Activated T-cell treated with anti-CD3 and anti-CD28 coated beads, Interleukin-2, amount 50 U/mL, for 24 hours (primary cell): ENCODE measurements around the gene DSCAML1.

Experiments used
- DNase-seq: peaks from one replicate; pipeline ENCODE4 v3.0.0-alpha.2; 2020
- H3K27ac Mint-ChIP-seq: 2 replicates; pipeline ENCODE4 v1.8.0; 2020; ENCODE audit warnings: mild to moderate bottlenecking, mixed read lengths
- H3K27me3 Mint-ChIP-seq: 2 replicates; pipeline ENCODE4 v1.8.0; 2020; ENCODE audit warnings: mixed read lengths
- H3K36me3 Mint-ChIP-seq: 2 replicates; pipeline ENCODE4 v1.8.0; 2020; ENCODE audit warnings: low read depth, mixed read lengths
- H3K4me1 Mint-ChIP-seq: 2 replicates; pipeline ENCODE4 v1.8.0; 2020; ENCODE audit warnings: low read depth, mixed read lengths
- H3K4me3 Mint-ChIP-seq: 2 replicates; pipeline ENCODE4 v1.8.0; 2020; ENCODE audit warnings: mild to moderate bottlenecking, moderate library complexity, mixed read lengths
- H3K9me3 Mint-ChIP-seq: 2 replicates; pipeline ENCODE4 v1.8.0; 2020; ENCODE audit warnings: mixed read lengths

DSCAML1 gene

DNA sequence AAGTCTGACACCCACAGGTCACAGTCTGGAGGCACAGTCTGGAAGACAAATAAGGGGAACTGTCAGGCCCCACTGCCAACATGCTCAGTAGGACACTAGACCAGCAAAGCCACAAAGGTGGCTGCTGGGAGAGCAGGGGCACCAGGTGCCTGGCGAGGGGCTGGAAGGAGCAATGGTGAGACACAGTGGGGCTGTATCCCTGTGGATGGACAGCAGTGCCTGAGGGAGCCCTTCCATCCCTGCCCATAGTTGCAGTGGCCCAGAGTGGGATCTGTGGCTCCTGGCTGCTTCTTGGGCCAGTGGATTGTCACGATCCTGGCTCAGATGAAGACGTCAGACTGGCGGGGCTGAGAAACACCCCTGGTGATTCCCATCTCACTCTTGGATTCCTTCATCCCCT is 154.6 kb downstream of the DSCAML1 start:
- no peaks in the 10 kb centered on the region for H3K9me3 Mint-ChIP-seq
- H3K4me1 Mint-ChIP-seq, result no peaks in the 10 kb centered on the region
- H3K4me3 Mint-ChIP-seq, result no peak overlapping the region
- H3K36me3 Mint-ChIP-seq, result no peaks in the 10 kb centered on the region
- DNase-seq, result no peak
- peaks cover 11% of the 10 kb centered on the region for H3K27me3 Mint-ChIP-seq
- no peak overlapping the region for H3K27ac Mint-ChIP-seq

DNA sequence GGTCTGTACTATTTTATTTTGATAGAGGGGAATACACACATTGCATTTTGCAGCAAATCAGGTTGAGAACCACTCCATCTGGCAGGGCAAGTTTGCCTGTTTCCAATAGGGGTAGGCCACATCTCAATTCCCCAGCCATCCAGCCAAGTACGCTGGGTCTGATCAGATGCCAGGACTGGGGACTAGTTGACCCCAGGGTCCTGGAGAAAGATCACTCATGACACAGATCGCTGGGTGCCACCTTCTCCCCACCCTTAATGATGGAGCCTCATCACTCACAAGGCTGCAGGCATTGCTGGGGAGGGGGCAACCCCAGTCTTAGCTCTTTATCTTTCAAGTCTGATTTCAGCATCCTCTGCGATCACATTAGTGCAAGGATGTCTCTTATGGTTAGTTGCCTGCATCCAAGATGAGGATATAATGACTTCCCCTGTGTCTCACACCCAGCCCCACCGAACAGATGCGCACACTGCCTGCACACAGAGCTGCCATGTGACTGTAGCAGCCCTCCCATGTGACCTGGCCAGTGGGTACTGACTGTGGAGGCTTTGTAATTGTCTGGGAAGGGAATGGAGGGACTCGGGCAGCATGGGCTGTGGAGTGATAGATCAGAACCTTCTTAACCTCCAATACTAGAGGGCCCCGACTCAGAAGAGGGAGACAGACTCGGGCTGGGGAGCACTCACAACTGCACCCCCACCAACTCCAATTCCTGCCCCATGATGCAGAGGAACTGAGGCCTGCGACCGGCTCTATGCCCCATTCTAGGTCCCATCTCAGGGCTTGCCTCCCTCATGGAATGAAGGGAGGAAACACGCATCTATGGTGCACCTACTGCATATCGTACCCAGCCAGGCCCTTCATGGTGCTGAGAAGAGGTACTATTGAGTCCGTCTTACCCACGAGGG is 155.8 kb downstream of the DSCAML1 start:
- Mint-ChIP-seq H3K36me3 (no peaks in the 10 kb centered on the region), H3K27me3 (peaks cover 8% of the 10 kb centered on the region), H3K27ac (no peak overlapping the region), H3K4me1 (no peaks in the 10 kb centered on the region), H3K9me3 (no peaks in the 10 kb centered on the region), H3K4me3 (no peak overlapping the region)
- no peak for DNase-seq

DNA sequence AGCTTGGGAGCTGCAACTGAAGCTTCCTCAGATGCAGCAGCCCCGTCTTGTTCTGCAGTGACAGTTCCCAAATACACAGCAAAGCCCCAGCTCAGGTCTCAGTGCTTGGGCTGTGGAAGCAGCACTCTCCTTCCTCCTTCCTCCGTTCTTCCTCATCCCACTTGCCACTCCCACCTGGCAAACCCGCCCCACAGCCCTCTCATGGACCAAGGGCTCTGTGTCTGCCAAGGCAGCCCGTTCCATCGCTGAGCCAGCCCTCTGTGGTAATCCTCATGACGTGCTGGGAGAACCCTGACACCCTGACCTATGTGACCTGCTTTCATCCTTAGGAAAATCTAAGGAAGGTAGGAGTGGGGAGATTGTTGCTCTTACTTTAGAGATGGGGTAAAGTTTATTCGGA is 157.0 kb downstream of the DSCAML1 start:
- Mint-ChIP-seq H3K36me3 (no peaks in the 10 kb centered on the region), H3K27ac (no peak overlapping the region), H3K4me3 (no peak overlapping the region), H3K4me1 (no peaks in the 10 kb centered on the region), H3K9me3 (no peaks in the 10 kb centered on the region), H3K27me3 (peaks cover 8% of the 10 kb centered on the region)
- DNase-seq, result no peak

DNA sequence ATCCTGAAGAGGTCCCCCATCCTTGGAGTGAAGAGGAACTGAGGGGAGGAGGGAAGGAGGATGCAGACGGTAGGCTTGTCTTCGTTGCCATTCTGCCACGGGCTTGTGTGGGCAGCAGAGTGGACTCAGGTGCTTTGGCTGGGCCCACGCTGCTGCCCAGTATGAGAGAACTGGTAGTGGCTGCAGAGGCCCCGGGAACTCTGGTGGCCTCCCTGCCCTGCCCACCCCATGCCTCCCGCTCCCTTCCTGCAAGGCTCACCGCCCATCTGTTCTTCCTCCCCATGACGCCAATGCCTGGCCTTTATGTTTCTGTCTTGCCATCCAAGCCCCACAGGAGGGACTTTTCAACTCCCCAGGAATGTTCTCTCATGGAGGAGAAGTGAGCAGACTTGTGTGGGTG is 157.4 kb downstream of the DSCAML1 start:
- Mint-ChIP-seq H3K36me3 (no peaks in the 10 kb centered on the region), H3K27me3 (peaks cover 8% of the 10 kb centered on the region), H3K9me3 (no peaks in the 10 kb centered on the region), H3K4me1 (no peaks in the 10 kb centered on the region), H3K27ac (no peak overlapping the region), H3K4me3 (no peak overlapping the region)
- DNase-seq, result no peak

DNA sequence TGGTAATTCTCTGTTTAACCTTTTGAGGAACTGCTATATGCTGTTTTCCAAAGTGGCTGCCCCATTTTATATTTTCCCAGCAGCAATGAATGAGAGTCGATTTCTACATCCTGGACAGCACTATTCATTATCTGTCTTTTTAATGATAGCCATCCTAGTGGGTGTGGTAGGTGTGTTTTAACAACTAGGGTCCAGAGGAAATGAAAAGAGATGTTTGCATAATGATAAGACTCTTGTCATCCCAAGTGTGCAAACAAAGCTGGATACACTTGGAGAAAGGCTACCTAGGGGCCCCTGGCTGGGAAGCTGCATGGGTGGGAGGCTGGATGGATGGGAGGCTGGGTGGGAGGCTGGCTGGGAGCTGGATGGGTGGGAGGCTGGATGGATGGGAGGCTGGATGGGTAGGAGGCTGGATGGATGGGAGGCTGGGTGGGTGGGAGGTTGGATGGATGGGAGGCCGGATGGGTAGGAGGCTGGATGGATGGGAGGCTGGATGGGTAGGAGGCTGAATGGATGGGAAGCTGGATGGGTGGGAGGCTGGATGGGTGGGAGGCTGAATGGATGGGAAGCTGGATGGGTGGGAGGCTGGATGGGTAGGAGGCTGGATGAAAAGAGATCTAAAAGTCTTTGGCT is 158.0 kb downstream of the DSCAML1 start:
- peaks cover 8% of the 10 kb centered on the region for H3K27me3 Mint-ChIP-seq
- DNase-seq, result no peak
- no peaks in the 10 kb centered on the region for H3K36me3 Mint-ChIP-seq
- H3K4me3 Mint-ChIP-seq, result no peak overlapping the region
- no peak overlapping the region for H3K27ac Mint-ChIP-seq
- no peaks in the 10 kb centered on the region for H3K9me3 Mint-ChIP-seq
- H3K4me1 Mint-ChIP-seq, result no peaks in the 10 kb centered on the region

DNA sequence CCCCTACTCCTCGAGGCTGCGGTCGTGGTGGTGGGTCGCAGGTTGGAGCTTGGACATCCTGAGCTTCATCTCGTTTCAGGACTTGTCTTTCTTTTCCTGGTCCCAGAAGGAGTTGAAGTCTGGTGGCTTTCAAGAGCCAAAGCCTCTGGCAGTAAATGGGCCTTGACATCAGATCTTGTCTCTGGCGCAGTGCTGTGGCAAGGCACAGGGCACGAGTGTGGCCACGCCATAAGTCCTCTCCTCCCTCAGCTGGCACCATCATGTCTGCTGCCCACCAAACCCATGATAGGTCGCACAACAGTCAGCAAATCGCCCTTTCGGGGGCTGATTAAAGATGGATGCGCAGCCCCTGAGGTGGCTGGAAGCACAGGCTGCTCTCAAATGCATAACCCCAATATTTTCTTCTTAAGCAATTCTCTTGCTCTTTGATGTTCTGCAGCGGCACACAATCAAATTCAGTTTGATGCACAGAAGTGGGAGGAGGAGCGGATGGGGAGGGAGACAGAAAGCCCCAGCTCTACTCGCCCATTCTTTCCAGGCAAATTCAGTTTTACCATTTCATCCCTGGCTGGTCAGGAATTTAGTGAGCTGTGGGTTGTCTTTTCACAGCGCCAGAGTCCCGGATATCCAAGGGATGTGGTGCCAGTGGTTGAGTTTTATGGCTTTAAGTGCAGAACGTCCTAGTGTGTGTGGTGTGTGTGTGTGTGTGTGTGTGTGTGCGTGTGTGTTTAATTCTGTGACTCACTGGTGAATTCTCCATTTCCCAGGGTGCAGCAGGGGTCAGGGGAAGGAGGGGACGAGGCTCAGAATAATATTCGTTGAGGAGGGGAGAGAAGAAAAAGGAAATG is 162.0 kb downstream of the DSCAML1 start:
- Mint-ChIP-seq H3K27me3 (peaks cover under 1% of the 10 kb centered on the region), H3K36me3 (no peaks in the 10 kb centered on the region), H3K9me3 (no peaks in the 10 kb centered on the region), H3K4me1 (no peaks in the 10 kb centered on the region), H3K4me3 (no peak overlapping the region), H3K27ac (no peak overlapping the region)
- no peak for DNase-seq

DNA sequence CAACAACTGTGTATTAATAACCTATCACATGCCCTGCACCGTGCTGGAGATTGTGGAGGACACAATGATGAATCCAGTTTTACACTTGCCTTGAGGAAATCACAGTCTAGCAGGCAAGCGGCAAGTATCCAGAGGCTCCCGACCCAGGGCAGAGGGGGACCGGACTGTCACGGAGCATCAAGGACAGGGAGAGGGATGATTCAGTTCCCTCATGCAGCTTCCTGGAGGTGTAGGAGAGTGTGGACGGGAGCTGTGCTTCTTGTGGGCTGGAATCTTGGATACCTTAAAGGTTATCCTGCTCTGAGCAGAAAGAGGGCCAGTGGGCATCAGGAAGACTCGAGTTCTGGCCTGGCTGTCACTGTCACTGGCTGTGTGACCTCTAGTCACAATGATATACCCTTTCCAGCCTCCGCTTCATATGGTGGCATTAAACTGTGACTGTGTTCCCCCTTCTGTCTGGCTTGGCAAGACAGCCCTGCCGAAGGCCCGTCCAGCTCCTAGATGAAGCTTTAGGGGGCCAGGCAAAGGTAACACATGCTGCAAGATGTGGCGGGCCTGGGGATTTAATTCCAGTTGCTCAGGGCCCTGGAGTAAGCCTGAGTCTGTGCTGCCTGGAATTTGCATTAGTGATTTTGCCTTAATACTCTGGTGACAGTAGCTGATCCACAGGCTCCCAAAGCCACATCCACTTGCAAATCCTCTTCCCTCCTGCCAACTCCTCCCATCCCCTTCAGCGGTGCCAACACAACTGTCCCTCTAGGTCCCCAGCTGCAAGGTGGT is 162.8 kb downstream of the DSCAML1 start:
- Mint-ChIP-seq H3K9me3 (no peaks in the 10 kb centered on the region), H3K27ac (no peak overlapping the region), H3K27me3 (no peaks in the 10 kb centered on the region), H3K36me3 (no peaks in the 10 kb centered on the region), H3K4me3 (no peak overlapping the region), H3K4me1 (no peaks in the 10 kb centered on the region)
- no peak for DNase-seq

DNA sequence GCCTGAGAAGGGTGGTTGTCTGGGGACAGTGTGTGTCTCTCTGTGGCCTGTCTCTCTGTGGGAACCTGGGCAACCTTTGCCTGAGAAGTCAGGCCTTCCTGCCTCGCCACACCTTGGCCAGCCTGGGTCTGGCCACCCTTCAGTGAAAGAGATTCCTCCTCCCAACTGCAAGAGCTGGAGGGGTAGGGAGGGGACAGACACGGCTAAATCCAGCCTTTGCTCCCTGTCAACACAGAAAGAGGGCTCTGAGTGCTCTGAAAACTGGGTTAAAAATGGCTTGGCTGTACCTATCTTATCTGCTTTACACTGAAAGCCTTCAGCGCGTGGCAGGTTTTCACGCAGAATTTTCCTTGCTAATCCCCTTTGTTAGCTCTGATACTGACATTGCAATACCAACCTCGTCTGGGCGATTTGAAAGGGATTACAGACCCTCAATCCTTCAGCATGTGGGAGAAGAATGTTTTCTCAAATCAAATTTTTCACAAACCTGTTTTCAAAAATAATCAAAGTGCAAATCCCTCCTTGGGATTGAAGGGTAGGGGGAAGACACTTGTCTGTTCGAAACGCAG is 163.7 kb downstream of the DSCAML1 start:
- H3K4me1 Mint-ChIP-seq, result no peaks in the 10 kb centered on the region
- no peaks in the 10 kb centered on the region for H3K36me3 Mint-ChIP-seq
- DNase-seq, result no peak
- H3K27ac Mint-ChIP-seq, result no peak overlapping the region
- H3K27me3 Mint-ChIP-seq, result no peaks in the 10 kb centered on the region
- H3K9me3 Mint-ChIP-seq, result no peaks in the 10 kb centered on the region
- no peak overlapping the region for H3K4me3 Mint-ChIP-seq

DNA sequence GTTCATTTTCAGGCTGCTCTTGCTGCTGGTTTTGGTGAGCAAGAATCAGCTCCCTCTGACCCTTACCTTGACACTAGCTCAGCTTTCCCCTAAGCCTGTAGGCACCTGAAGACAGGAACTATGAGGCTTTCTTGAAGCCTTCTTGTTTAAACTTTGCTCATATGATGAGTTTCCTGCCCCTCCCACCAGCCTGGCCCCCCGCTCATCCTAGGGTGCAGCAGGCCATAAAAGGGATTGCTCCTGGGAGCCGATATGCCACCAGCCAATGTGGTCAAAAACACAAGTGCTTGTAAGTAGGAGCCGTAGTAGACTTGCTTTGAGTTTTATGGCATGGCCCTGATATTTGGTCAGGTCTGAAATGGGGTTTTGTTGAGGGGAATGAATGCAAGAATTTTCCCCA is 164.7 kb downstream of the DSCAML1 start:
- H3K4me1 Mint-ChIP-seq, result no peaks in the 10 kb centered on the region
- H3K4me3 Mint-ChIP-seq, result no peak overlapping the region
- no peaks in the 10 kb centered on the region for H3K27me3 Mint-ChIP-seq
- H3K36me3 Mint-ChIP-seq, result no peaks in the 10 kb centered on the region
- DNase-seq, result no peak
- no peaks in the 10 kb centered on the region for H3K9me3 Mint-ChIP-seq
- no peak overlapping the region for H3K27ac Mint-ChIP-seq

DNA sequence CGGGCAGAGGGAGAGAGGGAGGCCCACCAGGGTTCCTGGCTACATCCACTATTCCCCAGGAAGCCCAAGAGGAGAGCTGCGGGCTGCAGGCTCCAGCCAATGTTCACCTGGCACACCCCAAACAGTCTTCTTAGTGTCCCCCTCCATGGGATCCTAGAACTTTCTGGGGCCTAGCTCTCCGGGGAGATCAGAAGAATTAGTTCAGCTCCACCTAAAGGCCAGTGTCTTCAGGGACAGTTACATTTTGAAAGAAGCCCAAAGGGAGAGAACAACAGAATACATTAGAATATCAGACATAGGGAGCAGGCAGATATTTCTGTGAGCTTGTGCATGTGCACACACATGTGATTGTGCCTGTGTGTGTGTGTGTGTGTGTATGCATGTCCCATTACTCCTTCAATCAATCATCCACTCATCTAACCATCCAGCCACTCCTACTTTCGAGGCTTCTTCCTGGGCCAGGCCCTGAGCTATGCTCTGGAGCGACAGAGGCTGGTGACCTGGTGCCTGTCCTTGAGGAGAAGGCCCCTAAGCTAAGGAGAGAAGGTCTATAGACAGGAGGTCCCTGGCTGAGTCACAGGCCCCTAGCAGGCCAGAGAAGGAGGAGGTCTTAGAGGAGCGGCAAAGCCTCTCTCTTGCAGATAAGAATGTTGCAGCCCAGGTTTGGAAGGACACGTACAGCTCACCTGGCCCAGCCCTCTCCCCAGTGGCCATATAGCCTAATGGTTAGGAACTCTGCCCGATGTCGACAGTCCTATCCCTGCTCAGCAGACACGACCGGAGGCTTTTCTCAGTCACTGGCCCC is 165.5 kb downstream of the DSCAML1 start:
- Mint-ChIP-seq H3K36me3 (no peaks in the 10 kb centered on the region), H3K27ac (no peak overlapping the region), H3K4me3 (no peak overlapping the region), H3K4me1 (no peaks in the 10 kb centered on the region), H3K27me3 (no peaks in the 10 kb centered on the region), H3K9me3 (no peaks in the 10 kb centered on the region)
- DNase-seq, result no peak

DNA sequence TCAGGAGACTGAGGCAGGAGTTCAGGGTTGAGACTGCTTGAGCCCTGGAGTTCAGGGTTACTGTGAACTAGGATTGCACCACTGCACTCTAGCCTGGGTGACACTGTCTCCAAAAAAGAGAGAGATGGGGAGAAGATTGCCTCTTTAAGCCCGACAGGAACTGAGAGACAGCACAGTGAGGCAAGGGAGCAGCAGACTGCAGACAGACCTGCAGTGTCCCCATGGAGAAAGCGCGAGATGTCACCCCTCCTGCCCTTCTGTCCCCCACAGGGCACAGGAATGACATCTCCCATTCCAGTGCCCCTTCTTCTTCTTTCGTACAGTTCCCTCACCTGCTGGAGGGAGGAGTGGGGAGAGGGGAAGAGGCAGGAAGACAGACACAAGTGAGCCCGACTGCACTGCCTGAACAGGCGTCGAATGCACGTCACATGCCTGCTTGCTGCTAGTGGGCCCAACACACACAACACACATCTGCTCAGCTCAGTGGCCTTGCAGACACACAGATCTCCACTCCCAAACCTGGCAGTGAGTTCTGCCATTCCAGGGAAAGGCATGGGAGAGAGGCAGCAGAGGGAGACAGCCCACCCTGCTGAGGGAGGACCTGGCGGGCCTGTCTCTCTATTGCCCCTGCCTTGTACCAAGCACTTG is 167.0 kb downstream of the DSCAML1 start:
- H3K36me3 Mint-ChIP-seq, result no peaks in the 10 kb centered on the region
- no peaks in the 10 kb centered on the region for H3K9me3 Mint-ChIP-seq
- H3K4me1 Mint-ChIP-seq, result no peaks in the 10 kb centered on the region
- no peak overlapping the region for H3K4me3 Mint-ChIP-seq
- no peaks in the 10 kb centered on the region for H3K27me3 Mint-ChIP-seq
- no peak for DNase-seq
- no peak overlapping the region for H3K27ac Mint-ChIP-seq

DNA sequence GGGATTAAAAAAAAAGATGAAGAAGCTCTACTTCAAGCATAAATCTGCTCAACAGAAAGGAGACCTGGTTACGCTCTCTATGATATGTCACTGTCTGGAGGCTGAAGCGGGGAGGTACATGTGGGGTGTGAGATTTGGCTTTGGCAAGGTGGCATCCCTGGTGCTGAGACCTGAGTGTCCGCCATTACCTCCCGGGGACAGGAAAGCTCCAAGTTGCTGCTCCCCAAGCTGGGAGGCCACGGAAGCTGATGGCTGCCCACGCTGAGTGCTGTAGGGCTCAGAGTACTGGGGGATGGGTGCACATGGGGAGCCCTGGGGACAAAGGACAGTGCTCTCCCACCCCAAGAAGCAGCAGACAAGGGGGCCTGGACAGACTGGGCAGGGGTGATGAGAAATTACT is 167.9 kb downstream of the DSCAML1 start:
- no peak overlapping the region for H3K4me3 Mint-ChIP-seq
- no peaks in the 10 kb centered on the region for H3K9me3 Mint-ChIP-seq
- H3K36me3 Mint-ChIP-seq, result no peaks in the 10 kb centered on the region
- DNase-seq, result no peak
- H3K4me1 Mint-ChIP-seq, result no peaks in the 10 kb centered on the region
- H3K27me3 Mint-ChIP-seq, result no peaks in the 10 kb centered on the region
- no peak overlapping the region for H3K27ac Mint-ChIP-seq

DNA sequence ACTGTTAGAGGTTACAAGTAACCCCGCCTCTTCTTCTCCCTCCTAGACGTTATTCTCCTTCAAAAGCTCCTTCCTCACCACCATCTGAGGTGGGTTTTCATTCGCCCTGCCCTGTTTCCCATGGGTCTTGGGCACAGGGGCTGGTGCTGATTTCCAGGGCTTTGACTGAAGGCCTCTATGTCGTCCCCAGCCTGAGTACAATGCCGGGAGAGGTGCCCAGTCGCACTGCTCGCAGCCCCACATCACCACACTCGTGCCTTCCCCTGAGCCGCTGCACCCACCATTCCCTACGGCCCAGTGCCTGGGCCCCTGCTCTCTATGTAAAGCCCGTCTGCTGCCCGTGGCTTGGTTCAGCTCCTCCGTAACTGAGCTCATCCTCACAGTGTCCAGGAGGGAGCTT is 169.8 kb downstream of the DSCAML1 start:
- Mint-ChIP-seq H3K27me3 (no peaks in the 10 kb centered on the region), H3K27ac (no peak overlapping the region), H3K36me3 (no peaks in the 10 kb centered on the region), H3K4me1 (no peaks in the 10 kb centered on the region), H3K9me3 (no peaks in the 10 kb centered on the region), H3K4me3 (no peak overlapping the region)
- DNase-seq, result no peak
